GM21360 (cell line): ENCODE results near the gene MOK.
"Not testable (repeated sequence)": the region's sequence is repeated elsewhere in the genome, so short reads cannot be mapped to it uniquely, and the experiment has no call there.

Experiments used
- ATAC-seq: cut with Tn5 transposase; IDR thresholded peaks from one replicate; pipeline ENCODE4 v1.9.1; 2021; ENCODE audit warnings: mild to moderate bottlenecking, moderate library complexity; ENCODE audit not compliant: unreplicated experiment

MOK gene

DNA sequence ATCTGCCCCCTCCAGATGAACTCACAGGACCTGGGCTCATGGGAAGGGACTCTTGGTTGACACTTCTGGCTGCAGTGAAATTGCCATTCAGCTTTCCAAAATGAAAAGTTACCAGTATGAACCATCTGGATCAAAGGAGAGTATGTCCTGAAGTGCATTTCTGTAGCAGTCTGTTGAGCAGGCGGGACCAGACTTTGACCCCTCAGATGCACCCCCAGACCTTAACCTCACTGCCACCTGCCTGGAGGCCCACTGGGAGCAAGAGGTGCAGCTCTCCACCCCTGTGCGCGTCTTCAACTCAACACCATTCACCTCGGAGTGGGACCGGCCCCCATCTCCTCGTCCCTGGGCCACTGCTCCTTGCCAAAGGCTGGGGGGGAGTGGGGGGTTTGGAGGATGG is 55.0 kb downstream of the MOK start:
- no peak for ATAC-seq

DNA sequence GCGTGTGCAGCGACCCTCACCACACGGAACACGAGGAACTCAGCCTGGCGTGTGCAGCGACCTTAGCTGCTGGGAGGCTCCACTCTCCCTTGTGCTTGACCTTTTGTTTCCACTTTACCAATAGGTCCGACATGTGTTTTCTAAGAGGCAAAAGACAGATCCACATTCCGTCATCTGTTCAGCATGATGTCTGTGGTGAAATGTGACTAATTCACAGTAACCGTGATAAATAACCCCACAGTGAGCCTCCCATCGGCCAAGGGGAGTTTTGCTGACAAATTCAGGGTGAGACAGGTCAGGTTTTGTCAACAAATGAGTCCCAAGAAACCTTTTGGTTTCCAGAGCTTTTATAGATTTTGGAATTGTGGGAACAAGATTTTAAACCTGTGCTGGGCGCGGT is 55.9 kb downstream of the MOK start:
- no peak for ATAC-seq

DNA sequence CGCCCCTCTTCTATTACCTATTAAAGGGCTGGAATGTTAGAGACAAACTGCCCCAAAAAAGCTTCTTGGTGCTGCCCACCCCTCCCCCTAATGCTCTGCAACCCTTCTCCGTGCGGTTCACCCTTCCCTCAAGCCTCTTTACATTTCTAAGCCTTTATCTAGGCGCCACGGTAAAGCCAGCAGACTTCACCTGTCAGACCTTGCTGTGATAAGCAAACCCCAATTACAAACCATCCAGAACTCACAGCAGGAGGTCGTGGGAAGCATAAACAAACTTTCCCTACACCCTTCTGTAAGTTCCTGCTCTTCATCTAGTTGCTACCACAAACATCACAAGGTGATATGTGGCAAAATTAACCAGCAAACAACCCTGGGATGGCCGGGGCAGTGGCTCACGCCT is 56.8 kb downstream of the MOK start:
- ATAC-seq, result no peak

DNA sequence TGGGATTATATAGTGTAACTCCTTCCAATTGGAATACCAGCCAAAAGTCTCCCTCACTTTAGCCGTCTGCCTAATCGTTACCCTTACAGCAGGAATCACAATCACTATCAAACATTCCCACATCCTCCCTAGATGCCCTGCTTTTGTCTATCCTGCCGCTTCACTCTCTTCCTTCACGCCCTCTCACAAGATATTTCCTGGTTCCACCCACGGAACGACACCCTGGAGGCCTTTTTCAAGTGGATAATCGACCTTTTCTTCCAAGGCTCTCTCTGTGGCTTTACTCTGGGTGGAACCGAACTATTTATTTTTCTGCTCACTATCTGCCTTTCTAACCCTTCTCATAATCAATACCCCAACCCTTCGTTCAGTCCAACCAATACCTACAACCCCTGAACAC is 58.9 kb downstream of the MOK start:
- no peak for ATAC-seq

DNA sequence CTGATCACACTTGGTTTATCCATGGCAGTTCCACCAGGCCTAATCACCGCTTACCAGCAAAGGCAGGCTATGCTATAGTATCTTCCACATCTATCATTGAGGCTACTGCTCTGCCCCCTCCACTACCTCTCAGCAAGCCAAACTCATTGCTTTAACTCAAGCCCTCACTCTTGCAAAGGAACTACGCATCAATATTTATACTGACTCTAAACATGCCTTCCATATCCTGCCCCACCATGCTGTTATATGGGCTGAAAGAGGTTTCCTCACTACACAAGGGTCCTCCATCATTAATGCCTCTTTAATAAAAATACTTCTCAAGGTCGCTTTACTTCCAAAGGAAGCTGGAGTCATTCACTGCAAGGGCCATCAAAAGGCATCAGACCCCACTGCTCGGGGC is 61.2 kb downstream of the MOK start:
- ATAC-seq, result not testable (repeated sequence)

DNA sequence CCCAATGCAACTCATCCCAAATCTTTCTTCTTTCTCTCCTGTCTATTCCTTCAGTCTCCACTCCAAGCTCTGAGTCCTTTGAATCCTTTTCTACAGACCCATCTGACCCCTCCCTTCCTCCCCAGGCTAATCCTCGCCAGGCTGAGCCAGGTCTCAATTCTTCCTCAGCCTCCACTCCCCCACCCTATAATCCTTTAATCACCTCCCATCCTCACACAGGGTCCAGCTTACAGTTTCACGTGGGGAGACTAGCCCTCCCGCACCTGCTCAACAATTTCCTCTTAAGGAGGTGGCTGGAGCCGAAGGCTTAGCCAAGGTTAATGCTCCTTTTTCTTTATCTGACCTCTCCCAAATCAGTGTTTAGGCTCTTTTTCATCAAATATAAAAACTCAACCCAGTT is 63.8 kb downstream of the MOK start:
- ATAC-seq, result no peak

DNA sequence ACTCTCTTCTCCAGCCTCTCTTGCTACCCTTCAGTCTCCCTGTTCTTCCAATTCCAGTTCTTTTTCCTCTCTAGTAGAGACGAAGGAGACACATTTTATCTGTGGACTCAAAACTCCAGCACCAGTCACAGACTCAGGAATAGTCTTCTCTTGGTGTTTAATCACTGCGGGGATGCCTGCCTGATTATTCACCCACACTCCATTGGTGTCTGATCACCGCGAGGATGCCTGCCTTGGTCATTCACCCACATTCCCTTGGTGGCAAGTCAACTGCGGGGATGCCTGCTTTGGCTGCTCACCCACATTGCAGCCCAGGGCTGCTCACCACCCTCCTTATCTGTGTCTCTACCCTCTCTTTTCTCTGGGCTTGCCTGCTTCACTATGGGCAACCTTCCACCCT is 64.5 kb downstream of the MOK start:
- ATAC-seq, result not testable (repeated sequence)

DNA sequence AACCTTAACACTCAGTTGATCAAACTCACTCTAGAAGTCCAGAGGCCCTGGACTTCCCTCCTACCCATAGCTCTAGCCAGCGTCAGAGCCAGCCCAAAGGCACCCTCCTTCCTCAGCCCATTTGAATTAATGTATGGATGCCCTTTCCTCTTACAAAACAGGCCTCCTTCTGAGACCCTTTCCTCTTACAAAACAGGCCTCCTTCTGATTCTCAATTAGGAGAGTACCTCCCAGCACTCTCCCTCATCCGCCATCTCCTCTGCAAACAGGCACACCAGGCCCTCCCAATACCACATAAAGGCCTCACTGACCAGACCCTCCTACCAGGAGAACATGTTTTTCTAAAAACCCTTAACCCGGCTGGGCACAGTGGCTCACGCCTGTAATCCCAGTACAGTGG is 65.7 kb downstream of the MOK start:
- no peak for ATAC-seq

DNA sequence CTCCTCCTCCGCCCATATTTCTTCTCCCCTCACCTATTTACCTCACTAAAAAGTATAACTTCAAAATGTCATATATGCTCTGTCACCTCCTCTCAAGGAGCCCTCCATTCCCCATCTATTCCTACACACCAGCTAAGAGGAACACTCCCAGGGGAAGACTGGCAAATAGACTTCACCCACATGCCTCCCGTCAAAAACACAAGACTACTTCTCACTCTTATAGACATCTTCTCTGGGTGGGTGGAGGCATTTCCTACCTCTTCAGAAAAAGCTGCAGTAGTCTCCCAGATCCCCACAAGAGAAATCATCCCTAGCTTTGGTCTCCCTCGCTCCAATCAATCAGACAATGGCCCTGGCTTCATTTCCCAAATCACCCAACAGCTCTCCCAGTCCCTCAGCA is 66.2 kb downstream of the MOK start:
- ATAC-seq, result no peak

DNA sequence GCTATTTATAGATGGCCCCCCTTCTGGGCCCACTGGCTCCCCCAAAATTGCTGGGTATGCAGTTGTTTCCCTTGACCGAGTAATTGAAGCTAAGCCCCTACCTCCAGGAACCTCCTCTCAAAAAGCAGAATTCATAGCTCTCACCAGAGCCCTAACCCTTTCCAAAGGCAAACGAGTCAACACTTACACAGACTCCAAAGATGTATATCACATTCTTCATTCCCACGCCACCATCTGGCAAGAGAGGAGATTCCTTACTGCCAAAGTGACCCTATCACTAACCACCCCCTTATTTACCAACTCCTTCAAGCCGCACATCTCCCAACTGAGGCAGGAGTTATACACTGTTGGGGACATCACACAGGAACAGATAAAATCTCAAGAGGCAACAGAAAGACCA is 66.8 kb downstream of the MOK start:
- ATAC-seq, result no peak

DNA sequence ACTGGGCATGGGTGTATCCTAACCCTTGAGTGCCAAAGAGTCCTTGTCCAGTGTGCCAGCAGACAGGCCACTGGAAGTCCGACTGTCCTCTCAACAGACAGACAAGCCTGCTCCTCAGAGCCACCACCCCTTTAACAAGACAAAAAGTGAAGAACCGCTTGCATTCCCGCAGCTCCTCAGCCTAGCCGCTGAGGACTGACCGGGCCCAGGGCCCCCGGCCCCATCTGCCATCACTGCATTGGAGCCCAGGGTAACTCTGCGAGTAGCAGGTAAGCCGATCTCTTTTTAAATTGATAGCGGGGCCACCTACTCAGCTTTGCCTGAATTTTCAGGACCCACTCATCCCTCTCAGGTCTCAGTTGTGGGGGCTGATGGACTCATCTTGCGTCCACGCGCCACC is 68.9 kb downstream of the MOK start:
- no peak for ATAC-seq

DNA sequence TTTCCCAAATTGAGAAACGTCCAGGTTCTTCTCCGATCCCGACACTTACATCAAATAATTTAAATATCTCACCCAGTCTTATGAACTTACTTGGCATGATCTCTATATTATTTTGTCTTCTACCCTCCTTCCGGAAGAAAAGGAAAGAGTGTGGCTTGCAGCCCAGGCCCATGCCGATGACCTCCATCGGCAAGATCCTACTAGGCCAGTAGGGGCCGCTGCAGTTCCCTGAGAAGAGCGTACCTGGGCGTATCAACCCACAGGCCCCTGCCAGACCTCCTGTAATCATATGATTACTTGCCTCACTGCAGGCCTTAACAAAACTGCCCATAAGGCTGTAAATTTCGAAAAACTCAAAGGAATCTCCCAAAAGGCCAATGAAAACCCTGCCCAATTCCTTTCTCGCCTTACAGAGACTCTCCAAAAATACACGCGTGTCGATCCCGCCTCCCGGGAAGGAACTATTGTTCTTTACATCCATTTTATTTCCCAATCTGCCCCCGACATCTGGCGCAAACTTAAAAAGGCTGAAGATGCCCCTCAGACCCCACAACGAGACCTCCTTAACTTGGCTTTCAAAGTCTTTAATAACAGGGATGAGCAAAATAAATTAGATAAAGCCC is 69.6 kb downstream of the MOK start:
- peak; percentile 73 for ATAC-seq

DNA sequence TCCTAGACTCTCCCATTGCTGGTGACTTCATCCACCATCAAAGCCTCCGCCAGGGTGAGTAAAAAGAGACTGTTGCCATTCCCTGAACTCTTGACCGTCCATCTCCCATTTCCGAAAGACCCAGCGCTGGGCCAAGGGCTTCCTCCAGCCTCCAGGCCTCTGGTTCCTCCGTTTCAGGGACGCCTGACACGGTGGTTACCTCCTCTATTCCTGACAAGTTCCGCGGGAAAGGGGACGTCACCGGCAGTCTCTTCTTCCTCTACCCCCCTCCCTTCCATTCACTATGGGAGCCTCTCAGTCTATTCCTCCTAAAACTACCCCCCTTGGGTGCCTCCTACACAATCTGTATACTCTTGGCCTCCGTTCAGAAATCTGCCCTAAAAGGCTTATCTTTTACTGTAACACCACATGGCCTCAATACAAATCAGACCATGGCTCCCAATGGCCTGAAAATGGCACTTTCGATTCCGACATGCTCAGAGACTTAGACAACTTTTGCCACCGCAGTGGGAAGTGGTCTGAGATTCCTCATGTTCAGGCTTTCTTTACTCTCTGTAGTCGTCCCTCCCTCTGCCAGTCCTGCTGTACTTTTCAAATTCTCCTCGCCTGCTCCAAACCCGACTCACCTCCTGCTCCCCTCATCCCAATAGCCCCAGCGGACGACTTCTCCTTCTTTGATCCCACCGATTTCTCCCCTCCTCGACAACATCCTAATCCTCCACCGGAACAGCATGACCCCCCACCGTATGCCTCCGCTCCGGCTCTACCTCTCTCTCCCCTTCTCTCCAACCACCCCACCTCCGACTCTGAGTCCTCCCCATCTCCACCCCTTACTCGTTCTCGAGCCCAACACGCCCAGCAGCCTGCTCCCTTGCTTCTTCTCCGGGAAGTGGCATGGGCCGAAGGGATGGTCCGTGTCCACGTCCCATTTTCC is 70.4 kb downstream of the MOK start:
- no peak for ATAC-seq

DNA sequence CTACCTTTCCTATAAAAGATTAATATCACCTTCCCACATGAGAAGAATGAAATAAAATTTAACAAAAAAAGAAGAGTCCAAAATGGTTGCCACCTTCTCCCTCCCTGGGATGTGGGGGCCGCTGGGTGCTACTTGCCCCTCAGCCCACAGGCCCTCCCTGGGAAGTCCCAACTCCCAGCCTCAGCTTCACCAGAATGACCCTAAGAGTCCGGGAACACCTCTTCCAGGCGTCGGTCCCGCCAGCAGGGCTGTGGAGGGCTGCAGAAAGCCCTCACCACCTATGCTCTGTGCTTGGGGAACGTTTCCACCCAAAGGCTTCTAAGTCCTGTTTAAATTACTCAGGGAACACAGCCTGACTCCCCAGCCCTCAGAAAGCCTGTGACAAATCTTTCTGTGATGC is 71.9 kb downstream of the MOK start:
- no peak for ATAC-seq

DNA sequence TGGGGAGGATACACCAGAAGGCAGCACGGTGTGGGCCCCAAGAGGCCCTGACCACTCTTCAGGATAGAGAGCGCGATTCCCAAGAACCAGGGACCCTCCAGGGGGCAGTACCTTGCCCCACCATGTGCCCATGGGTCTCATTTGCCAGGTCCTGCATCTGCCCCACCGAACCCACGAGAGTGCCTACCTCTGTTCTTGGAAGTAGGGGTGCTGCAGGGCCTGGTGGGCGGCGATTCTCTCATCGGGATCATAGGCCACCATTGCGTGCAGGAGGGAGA is 72.7 kb downstream of the MOK start:
- ATAC-seq, result no peak

DNA sequence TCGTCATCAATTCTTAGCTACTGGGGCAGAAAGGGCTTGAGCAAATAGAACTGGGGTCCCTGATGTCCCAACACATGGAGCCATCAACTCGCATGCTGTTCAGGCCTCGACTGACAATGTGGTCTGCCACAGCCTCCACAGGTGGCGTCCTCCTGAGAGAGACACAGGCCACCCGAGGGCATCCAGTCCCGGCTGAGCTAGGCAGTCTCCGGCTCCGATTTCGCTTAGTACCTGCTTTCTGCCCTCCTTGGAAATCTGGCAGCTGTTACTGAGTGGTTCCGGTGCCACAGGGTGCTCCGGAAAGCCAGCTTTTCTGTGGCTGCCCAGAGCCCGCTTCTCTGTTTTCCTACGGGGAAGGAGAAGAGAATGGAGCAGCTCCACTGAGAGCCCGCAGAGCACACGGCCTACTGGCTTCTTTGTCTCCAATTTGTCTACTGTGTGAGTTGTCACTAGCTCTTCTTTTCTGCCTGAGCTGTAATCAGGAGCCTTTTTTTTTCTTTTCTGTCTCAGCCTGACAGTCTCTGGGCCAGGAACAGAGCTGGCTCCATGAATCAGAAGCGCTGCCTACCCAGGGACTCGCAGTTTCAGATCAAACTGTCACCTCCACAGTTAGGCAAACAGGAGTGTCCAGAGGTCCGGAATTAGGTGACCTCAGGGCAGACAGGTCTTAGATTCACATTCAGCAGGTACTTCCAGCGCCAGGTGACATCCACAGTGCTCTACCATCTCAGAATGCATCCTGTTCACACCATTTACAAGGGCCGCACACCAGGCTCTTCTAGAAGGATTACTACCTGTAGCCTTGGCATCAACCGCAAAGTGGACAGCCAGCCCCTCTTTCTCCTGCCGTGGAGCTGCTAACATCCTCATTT is 73.3 kb downstream of the MOK start:
- no peak for ATAC-seq

DNA sequence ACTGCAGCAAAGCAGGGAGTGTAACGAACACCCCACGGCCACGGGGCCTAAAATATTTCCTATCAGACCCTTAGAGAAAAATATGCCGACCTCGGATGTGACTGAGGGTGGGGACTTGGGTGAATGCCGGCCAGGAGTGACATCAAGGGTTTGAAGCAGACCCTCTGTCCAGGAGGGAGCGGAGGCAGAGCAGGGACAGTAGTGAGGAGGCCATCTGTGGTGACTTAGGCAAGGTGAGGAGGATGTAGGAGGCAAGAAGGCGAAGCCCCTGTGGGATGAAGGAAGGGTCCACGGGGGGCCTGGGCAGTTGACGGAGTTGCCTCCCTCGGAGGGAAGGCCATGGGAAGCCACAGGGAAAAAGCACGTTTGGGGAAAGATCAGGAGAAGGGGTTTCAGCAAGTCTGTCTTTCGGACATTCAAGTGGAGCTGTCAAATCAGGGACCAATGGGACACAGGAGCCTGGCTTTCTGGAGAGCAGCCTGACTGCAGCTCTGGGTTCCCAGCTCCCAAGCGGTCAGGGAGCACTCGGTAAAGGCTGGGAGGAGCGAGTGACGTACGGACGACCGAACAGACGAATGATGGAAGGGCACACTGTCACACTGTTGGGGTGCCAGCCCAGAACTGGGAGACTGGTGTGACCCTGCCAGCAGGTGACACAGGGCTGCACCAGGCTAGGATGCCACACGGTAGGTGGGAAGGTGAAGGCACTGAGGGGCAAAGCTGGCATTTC is 74.3 kb downstream of the MOK start:
- no peak for ATAC-seq

DNA sequence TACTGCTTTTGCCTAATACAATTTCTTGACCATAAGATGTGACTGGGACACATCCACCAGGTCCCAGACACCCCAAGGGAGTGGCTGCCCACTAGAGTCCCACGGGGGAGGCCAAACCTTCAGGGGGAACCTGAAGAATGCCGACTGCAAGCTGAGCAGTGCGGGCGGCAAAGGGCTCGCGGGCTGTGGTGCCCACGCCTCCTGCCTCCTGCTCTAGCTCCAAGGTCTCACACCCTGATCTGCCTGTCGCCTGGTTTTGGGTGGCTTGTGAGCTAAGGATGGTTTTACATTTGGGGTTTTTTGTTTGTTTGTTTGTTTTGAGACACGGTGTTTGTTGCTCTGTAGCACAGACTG is 75.2 kb downstream of the MOK start:
- no peak for ATAC-seq

DNA sequence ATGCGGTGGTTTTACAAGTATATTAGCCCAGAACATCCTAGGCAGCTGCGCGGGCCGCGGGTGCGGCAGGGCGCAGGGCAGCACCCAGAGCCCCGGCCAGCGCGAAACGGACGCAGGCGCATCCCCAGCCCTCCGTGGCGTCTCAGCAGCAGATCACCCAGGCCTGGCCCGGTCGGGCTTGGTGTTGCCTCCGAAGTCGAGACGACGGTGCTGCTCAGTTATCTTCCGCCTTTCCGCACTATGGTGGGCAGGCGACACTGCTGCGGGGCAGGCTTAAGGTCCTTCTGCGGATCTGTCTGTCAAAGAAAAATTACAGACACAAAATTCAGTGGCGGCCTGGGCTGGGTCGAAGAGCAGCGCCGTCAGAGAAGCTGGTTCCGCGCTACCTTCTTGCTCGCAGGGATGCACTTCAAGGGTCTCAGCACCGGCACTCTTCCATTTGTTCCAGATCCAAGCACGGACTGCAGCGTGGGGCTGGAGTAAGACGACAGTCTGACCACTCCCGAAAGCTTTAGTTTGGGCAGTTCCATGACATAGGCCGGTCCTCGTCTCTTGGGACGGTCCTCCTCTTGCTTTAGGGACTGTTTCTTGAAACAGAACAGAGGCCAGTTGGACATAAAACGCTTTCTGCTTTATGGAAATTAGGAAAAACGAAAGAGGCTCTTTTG is 75.8 kb downstream of the MOK start:
- ATAC-seq, result no peak

DNA sequence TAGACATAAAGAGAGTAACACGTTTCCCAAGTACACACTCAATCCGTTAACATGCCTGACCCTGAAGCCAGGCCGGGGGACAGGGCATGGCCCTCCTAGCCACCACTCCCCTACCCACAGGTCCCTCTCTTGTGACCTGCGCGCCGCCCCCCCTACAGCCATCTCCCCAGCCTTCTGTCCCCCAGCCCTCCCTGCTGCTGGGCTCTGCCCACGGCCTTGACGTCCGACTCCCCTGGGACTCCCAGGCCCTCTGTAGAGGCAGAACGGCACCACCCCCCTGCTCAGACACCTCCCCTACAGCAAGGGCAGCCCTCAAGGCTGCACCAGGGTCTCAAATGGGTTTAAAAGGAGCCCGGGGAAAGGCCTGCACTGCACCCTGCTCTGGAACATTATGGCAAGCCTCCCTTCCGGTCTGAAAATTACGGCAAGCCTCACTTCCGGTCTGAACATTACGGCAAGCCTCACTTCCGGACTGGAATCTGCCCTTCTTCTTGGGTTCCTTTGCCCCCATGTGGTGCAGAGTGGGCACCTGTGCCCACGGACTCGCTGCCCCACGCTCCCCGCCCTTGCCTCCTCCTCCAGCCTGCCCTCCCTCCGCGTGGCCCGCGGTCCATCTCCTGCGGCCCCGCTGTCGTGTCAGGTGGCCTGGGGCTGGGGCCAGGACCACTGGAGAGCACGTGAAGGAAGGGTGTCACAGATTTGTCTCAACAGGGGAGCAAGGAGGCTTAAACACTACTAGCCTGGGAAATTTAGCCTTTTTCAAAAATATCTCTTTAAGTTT is 77.6 kb downstream of the MOK start:
- ATAC-seq, result no peak
